ENCODE measurements around the gene SYNGR1.

DNA sequence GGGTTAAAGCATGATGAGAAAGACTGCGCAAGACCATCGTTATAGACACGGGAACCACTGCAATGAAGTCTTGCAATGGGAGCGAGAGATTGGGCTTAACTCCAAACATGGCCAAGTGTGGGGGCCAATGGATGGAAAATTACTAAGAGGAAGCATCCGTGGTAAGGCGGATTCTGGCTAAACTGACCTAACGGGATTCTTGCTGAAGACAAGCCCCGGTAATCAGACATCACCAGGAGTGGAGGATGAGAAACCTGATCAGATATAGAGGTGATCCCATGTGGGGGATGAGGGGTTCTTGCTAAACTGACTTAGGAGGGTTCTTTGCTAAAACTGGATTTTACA is 5.8 kb upstream of the SYNGR1 start:
- TF ChIP-seq POLR2AphosphoS5 (IDR thresholded peaks at IDR 0.05; ENCODE audit: low read depth, low read length) = no peak
- TF ChIP-seq, protein P1, sequence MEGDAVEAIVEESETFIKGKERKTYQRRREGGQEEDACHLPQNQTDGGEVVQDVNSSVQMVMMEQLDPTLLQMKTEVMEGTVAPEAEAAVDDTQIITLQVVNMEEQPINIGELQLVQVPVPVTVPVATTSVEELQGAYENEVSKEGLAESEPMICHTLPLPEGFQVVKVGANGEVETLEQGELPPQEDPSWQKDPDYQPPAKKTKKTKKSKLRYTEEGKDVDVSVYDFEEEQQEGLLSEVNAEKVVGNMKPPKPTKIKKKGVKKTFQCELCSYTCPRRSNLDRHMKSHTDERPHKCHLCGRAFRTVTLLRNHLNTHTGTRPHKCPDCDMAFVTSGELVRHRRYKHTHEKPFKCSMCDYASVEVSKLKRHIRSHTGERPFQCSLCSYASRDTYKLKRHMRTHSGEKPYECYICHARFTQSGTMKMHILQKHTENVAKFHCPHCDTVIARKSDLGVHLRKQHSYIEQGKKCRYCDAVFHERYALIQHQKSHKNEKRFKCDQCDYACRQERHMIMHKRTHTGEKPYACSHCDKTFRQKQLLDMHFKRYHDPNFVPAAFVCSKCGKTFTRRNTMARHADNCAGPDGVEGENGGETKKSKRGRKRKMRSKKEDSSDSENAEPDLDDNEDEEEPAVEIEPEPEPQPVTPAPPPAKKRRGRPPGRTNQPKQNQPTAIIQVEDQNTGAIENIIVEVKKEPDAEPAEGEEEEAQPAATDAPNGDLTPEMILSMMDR (IDR thresholded peaks at IDR 0.05) = no peak
- no peak for TF ChIP-seq REST (IDR thresholded peaks at IDR 0.05; ENCODE audit: insufficient read depth in 1 of 2, low read depth in 2 of 2, low read length in 1 of 2)
- no peak for TF ChIP-seq SIN3A (IDR thresholded peaks at IDR 0.05; ENCODE audit: borderline replicate concordance, insufficient read depth, low read depth, low read length)
